ENCODE results near the gene RCVRN. TPM values are rescaled to one million over a fixed set of nuclear protein-coding genes. Genes with fewer than 3 reads are reported as not detected.

Gene RCVRN
- total RNA-seq, 6 donors from 2014 or later, result 0.10 to 6.9 (median 0.27) TPM; not detected in 2

DNA sequence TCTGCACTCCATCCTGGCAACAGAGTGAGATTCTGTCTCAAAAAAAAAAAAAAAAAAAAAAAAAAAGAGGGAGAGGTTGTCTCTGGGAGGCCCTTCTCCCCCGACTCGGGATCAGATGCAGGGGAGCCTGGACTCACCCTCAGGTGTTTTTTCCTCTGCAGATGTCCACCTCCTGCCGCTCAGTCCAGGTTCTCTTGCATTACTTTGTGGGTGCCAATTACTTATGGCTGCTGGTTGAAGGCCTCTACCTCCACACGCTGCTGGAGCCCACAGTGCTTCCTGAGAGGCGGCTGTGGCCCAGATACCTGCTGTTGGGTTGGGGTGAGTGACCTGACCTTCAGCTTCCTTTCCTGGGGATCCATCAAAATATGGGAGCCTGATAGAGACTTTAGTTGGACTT, 45.3 kb downstream of the RCVRN start:
- Histone ChIP-seq H3K4me3 (no peak overlapping the region), H3K4me1 (no peaks in the 10 kb centered on the region), H3K9me3 (peaks cover 0 to 15% (median 5%) of the 10 kb centered on the region in 4 donors), H3K27me3 (no peaks in the 10 kb centered on the region), H3K27ac (no peak overlapping the region), H3K36me3 (no peaks in the 10 kb centered on the region)
- ATAC-seq (ENCODE audit: low FRiP score in 2 of 2), result no peak
- 83 to 96% methylated on average over 4 to 5 of the region's 5 CpGs for WGBS, 2 donors
- TF ChIP-seq POLR2AphosphoS5 (IDR thresholded peaks at IDR 0.05), result no peak
- no peak for TF ChIP-seq POLR2A (IDR thresholded peaks at IDR 0.05)
- TF ChIP-seq, protein P1, sequence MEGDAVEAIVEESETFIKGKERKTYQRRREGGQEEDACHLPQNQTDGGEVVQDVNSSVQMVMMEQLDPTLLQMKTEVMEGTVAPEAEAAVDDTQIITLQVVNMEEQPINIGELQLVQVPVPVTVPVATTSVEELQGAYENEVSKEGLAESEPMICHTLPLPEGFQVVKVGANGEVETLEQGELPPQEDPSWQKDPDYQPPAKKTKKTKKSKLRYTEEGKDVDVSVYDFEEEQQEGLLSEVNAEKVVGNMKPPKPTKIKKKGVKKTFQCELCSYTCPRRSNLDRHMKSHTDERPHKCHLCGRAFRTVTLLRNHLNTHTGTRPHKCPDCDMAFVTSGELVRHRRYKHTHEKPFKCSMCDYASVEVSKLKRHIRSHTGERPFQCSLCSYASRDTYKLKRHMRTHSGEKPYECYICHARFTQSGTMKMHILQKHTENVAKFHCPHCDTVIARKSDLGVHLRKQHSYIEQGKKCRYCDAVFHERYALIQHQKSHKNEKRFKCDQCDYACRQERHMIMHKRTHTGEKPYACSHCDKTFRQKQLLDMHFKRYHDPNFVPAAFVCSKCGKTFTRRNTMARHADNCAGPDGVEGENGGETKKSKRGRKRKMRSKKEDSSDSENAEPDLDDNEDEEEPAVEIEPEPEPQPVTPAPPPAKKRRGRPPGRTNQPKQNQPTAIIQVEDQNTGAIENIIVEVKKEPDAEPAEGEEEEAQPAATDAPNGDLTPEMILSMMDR (IDR thresholded peaks at IDR 0.05), result no peak
- TF ChIP-seq EP300 (IDR thresholded peaks at IDR 0.05), result no peak
- DNase-seq, result no peak

DNA sequence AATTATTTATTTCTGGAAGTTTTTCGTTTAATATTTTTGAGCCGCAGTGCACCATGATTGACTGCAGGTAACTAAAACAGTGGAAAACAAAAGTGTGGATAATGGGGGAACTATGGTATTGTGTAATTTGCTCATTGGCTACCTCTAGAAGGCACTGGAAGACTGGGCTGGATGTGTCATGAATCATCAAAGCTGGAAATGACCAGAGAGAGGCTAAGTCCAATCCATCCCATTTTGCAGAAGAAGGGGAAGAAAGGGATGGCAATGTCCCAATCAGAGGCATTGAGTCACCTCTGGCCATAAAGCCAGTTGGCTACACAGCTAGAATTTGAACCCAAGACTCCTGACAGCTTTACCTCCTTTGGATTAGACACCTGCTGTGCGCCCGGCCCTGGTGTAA, 50.0 kb downstream of the RCVRN start:
- 68 to 88% methylated on average over 2 to 4 of the region's 4 CpGs for WGBS, 2 donors
- no peaks in the 10 kb centered on the region for H3K36me3 ChIP-seq
- no peak overlapping the region for H3K27ac ChIP-seq
- no peak for DNase-seq
- TF ChIP-seq POLR2A (IDR thresholded peaks at IDR 0.05) (no peak), EP300 (IDR thresholded peaks at IDR 0.05) (no peak), POLR2AphosphoS5 (IDR thresholded peaks at IDR 0.05) (no peak)
- TF ChIP-seq, protein P1 (IDR thresholded peaks at IDR 0.05), result no peak
- H3K4me1 ChIP-seq, result no peaks in the 10 kb centered on the region
- no peak overlapping the region for H3K4me3 ChIP-seq
- ATAC-seq (ENCODE audit: low FRiP score in 2 of 2), result no peak
- H3K9me3 ChIP-seq, result peaks cover 0 to 9% (median 4%) of the 10 kb centered on the region in 4 donors
- H3K27me3 ChIP-seq, result no peaks in the 10 kb centered on the region

DNA sequence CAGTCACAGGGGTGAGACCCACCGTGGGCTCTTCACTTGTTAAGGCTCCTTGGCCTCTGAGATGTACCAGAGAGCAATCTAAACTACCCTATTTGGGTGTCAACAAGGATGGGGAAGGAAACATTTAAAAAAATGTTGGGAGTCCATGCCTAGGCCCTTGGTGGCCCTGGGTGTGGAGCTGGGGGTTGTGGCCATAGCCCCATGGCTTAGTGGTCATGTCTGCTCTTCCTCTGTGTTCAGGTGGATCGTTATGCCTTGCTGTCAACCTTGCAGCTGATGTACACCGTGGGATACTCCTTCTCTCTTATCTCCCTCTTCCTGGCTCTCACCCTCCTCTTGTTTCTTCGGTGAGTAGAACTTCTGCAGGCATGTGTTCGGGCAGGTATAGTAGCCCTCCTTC, 50.8 kb downstream of the RCVRN start:
- Histone ChIP-seq H3K27ac (no peak overlapping the region), H3K4me3 (no peak overlapping the region), H3K4me1 (no peaks in the 10 kb centered on the region), H3K36me3 (no peaks in the 10 kb centered on the region), H3K27me3 (no peaks in the 10 kb centered on the region), H3K9me3 (peaks cover 0 to 5% (median 2%) of the 10 kb centered on the region in 4 donors)
- DNase-seq (no peak), ATAC-seq (ENCODE audit: low FRiP score in 2 of 2) (no peak)
- 76 to 85% methylated on average over 5 of the region's 5 CpGs for WGBS, 2 donors
- TF ChIP-seq, protein P1 (IDR thresholded peaks at IDR 0.05), result no peak
- TF ChIP-seq POLR2A (IDR thresholded peaks at IDR 0.05) (no peak), POLR2AphosphoS5 (IDR thresholded peaks at IDR 0.05) (no peak), EP300 (IDR thresholded peaks at IDR 0.05) (no peak)

DNA sequence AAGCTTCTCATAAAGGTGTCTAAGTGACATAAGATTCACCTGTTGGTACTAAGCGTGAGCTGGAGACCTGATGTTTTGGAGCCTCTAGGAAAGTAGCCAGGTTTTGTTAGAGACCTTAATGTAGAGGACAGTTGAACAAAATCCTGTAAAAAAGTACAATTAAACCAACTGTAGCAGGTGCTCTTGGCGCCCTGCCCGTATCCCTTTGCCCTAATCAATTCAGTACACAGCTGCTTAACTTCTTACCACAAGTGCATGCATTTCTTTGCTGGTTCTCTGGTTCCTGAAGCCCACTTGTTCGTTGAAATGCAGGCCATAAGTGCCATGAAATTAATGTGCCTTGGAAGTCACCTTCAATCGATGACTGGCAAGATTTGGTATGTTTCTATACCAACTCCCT, 54.9 kb downstream of the RCVRN start:
- no peak for DNase-seq
- ATAC-seq (ENCODE audit: low FRiP score in 2 of 2), result no peak
- Histone ChIP-seq H3K27me3 (no peaks in the 10 kb centered on the region), H3K27ac (no peak overlapping the region), H3K36me3 (no peaks in the 10 kb centered on the region), H3K9me3 (no peaks in the 10 kb centered on the region), H3K4me3 (no peak overlapping the region), H3K4me1 (no peaks in the 10 kb centered on the region)
- WGBS, 2 donors, result 77 to 79% methylated on average over 5 of the region's 5 CpGs
- TF ChIP-seq, protein P1 (IDR thresholded peaks at IDR 0.05), result no peak
- TF ChIP-seq POLR2AphosphoS5 (IDR thresholded peaks at IDR 0.05), result no peak

Other genes with a start within 250 kb of the RCVRN start
- not detected for gene DHRS7C, start 113.7 kb downstream of the RCVRN start, total RNA-seq
- gene GSG1L2, start 83.2 kb downstream of the RCVRN start, total RNA-seq, result not detected
- 1 to 10 TPM in 2 of 6 donors, under 1 TPM in 2, not detected in 2; 0.30 to 2.0 (median 0.78) TPM for gene GLP2R, start 79.3 kb downstream of the RCVRN start, total RNA-seq

All from upper lobe of left lung (tissue), 6 donors.